Raji (cell line): Measurements from ENCODE around the gene CFAP251.

Source experiments
- POLR2A ChIP-seq: IDR thresholded peaks from 2 replicates; pipeline ENCODE4 v1.6.1; 2011; ENCODE audit warnings: low read depth, low read length, control low read depth; ENCODE audit not compliant: insufficient read depth

CFAP251 gene

GRCh38 chr12:121958541-121959240 lies 40.3 kb downstream of the CFAP251 start:
- no peak for TF ChIP-seq POLR2A

- no peak for TF ChIP-seq POLR2A
Observed at GRCh38 chr12:121960541-121960940, 42.1 kb downstream of the CFAP251 start.

- no peak for TF ChIP-seq POLR2A
Observed at GRCh38 chr12:121961195-121961879, 42.9 kb downstream of the CFAP251 start.

- TF ChIP-seq POLR2A, result no peak
Observed at GRCh38 chr12:121963341-121964018, 45.1 kb downstream of the CFAP251 start.

- no peak for TF ChIP-seq POLR2A
Observed at GRCh38 chr12:121964813-121965643, 46.6 kb downstream of the CFAP251 start.

- TF ChIP-seq POLR2A, result no peak
Observed at GRCh38 chr12:121966959-121967358, 48.6 kb downstream of the CFAP251 start.

- TF ChIP-seq POLR2A, result no peak
Observed at GRCh38 chr12:121968876-121969275, 50.5 kb downstream of the CFAP251 start.

- no peak for TF ChIP-seq POLR2A
Observed at GRCh38 chr12:121969726-121970125, 51.3 kb downstream of the CFAP251 start.

GRCh38 chr12:121970581-121971300 lies 52.3 kb downstream of the CFAP251 start:
- no peak for TF ChIP-seq POLR2A

GRCh38 chr12:121974026-121974985 lies 55.9 kb downstream of the CFAP251 start:
- no peak for TF ChIP-seq POLR2A

- TF ChIP-seq POLR2A, result no peak
Observed at GRCh38 chr12:121975021-121975420, 56.6 kb downstream of the CFAP251 start.

- no peak for TF ChIP-seq POLR2A
Observed at GRCh38 chr12:121976950-121977349, 58.6 kb downstream of the CFAP251 start.

GRCh38 chr12:121980191-121980891 lies 61.9 kb downstream of the CFAP251 start:
- peak; percentile 53; the same call in 1 of the 2 replicates for TF ChIP-seq POLR2A
